ENCODE results near the gene CIDEA.
"Not testable (repeated sequence)": the region's sequence is repeated elsewhere in the genome, so short reads cannot be mapped to it uniquely, and the experiment has no call there.

Gene CIDEA

GRCh38 chr18:12242658-12243260, 11.4 kb upstream of the CIDEA start:
- no peak for DNase-seq

DNA sequence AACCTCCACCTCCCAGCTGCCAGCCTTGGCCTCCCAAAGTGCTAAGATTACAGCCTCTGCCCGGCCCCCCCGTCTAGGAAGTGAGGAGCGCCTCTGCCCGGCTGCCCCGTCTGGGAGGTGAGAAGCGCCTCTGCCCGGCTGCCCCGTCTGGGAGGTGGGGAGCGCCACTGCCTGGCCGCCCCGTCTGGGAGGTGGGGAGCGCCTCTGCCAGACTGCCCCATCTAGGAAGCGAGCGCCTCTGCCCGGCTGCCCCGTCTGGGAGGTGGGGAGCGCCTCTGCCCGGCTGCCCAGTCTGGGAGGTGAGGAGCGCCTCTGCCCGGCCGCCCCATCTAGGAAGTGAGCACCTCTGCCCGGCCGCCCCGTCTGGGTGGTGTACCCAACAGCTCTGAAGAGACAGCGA, 10.9 kb upstream of the CIDEA start:
- DNase-seq = not testable (repeated sequence)

- DNase-seq = no peak
Measured at GRCh38 chr18:12245793-12246135, 8.4 kb upstream of the CIDEA start.

- DNase-seq = peak; percentile 32
Measured at GRCh38 chr18:12246849-12247808, 7.0 kb upstream of the CIDEA start.

DNA sequence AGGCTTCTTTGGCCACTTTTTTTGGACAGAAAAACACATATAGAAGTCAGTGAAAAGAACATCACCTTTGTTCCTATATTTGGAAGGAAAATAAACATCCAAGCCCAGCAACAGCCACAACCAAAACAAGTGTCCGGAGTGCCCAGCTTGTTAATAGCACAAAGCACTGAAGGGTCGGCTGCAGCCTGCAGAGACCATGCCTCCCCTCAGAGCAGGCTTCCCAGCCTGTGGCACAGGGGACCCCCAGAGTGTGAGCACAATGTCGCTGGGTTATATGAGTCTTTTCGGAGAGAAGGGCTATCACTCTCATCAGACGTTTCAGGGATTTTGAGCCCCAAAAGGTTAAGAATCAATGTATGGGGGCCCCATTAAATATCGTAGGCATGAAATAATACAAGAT, 6.2 kb upstream of the CIDEA start:
- DNase-seq = no peak

DNA sequence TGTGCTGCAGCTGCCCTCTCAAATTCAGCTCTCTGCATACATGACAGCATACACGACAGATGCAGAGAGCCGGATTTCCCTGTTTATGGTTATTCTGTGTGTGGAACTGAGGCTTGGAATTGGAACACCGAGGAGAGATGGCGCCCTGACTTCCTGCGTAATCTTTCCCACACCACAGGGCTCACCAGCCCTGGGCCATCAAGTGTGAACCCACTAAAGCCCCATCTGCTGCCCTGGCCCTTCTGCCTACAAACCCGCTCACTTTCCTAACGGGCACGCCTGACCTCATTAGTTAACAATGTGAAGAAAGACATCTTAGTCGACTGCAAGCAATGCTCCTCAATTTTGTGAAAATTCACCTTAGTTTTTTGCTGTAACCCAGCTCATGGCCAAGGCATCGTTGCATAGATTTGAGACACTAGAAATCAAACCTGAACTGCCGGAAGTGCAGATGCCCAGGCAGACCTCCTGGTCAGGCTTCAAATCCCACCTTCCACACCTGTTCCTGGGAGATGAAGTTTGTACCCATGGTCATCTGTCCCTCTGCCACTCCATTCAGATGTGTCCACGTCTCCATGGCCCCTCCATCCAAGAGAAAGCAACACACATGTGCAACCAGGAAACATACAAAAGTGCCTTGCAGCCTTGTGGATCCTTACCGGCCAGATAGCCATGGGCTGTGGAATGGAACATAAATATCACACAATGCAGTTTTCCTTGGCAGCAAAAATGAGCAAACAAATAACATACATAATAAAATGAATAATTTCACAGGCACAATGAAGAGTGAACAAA, 5.0 kb upstream of the CIDEA start:
- no peak for DNase-seq

GRCh38 chr18:12251311-12251710, 2.9 kb upstream of the CIDEA start:
- no peak for DNase-seq

GRCh38 chr18:12252061-12252460, 2.1 kb upstream of the CIDEA start:
- no peak for DNase-seq

GRCh38 chr18:12253027-12253426, 1.1 kb upstream of the CIDEA start:
- DNase-seq = no peak

DNA sequence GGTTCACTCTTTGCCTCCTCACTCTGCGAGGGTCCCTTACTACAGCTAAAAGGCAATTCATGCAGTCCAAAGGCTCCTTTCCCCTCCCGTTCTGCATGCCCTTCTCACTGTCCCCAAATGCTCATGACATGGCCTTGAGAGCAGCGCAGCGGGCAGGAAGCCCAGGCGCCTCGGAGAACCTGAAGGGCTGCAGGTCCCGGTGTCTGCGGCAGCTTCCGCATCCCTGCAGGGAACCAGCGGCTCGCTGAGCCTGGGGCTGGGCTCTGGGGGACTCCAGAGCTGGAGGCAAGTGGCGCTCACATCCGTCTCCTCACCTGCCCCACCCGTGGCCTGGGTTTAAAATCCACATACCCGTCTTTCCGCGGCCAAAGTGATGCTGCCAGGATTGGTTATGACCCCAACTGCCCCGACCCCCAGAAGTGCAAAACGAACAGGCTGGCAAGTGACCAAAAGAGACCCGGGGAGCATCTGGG, 462 bp upstream of the CIDEA start:
- DNase-seq = no peak

DNA sequence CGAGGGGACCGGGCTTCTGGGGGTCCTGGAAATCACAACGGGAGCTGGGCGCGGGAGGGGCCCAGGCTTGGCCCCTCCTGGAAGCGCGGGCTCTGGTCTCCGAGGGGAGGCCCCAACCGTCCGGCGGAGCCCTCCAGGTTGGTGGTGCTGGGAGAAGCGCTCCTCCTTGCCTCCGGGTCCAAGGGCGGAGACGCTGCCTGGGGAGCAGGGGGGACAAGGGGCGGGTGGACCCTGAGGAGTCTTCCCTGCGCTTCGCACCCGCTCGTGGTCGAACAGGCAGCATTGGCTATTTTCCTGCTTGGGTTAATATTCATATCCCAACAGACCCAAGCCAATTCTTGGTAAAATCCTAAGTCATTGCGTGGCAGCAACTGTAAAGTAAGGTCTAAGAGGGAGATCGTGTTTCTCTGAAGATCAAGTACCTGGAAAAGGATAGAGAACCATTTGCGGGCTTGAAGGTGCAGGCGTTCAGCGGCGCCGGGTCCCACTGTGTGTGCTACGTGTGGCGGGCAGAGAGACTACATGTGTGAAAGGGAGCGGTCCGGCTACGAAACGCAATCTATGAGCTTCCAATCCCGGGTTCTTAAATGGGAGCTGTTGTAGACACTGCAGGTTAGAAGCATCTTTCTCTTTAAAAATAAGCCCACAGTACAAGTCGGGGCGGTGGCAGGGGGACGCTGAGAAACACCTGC, 805 bp downstream of the CIDEA start:
- DNase-seq = no peak

- DNase-seq = no peak
Measured at GRCh38 chr18:12255626-12256026, 1.5 kb downstream of the CIDEA start.

- DNase-seq = no peak
Measured at GRCh38 chr18:12256951-12257350, 2.8 kb downstream of the CIDEA start.

GRCh38 chr18:12257996-12258718, 4.0 kb downstream of the CIDEA start:
- no peak for DNase-seq

GRCh38 chr18:12258719-12259705, 4.9 kb downstream of the CIDEA start:
- DNase-seq = no peak

DNA sequence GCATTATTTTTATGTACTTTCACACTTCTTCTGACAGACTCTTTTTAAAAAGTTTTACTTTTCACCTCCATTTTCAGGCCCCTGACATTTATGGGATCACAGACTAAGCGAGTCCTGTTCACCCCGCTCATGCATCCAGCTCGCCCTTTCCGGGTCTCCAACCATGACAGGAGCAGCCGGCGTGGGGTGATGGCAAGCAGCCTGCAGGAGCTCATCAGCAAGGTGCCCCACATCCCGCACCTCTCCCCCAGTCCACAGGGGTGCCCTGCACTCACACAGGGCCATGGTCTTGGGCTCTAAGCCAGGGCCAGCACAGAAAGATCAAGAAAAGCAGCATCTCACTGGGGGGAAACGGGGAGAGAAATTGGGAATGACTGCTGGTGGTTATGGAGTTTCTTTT, 8.6 kb downstream of the CIDEA start:
- no peak for DNase-seq

DNA sequence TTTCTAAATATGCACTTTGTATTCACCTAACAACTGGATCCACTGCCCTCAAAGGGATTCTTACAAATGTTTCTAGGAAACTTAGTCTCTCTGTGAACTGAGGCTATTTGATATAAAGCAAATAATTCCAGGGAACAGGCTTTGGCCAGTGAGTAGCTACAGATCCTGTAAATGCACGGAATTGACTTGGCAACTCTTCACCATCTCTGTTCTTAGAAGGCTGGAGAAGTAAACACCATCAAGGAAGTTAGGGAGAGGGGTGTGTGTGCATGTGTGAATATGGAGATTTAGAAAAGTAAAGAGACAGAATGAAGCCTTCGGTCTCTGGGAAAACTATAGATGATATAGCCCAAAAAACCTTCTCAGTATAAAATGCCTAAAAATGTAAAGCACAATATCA, 10.7 kb downstream of the CIDEA start:
- DNase-seq = no peak

GRCh38 chr18:12271376-12272235, 17.4 kb downstream of the CIDEA start:
- peak; percentile 70 for DNase-seq

DNA sequence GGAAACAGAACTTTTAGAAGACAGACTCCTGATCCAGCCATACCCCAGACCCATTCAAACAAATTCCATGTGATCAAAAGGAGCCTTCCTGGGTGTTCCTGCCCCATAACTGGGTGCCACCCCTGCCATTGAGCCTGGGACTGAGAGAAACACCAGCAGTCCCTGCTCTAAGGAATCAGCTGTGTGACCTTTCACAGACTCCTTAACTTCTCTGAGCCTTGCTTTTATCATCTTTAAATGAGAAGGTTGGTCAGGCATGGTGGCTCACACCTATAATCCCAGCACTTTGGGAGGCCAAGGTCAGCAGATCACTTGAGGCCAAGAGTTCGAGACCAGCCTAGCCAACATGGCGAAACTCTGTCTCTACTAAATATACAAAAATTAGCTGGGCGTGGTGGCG, 20.6 kb downstream of the CIDEA start:
- DNase-seq = no peak

All from activated CD4-positive, alpha-beta T cell treated with anti-CD3 and anti-CD28 coated beads, Interleukin-2, Interleukin-6, amounts not matched to agents 100 ng/mL and 50 ng/mL, durations not matched to agents 16 hours and 8 hours (primary cell).